HepG2 (cell line): ENCODE results near the gene HYOU1. TPM values are rescaled to one million over a fixed set of nuclear protein-coding genes. Genes with fewer than 3 reads are reported as not detected.

Source experiments
- GATAD2A ChIP-seq: IDR thresholded peaks from 2 replicates; pipeline ENCODE4 v1.6.1; 2016
- HMGA1 ChIP-seq: sonication (generic); formaldehyde crosslinking; conservative IDR thresholded peaks from 2 replicates; pipeline ENCODE4 v1.4.0; 2020; ENCODE audit warnings: missing genetic modification reagents
- IRF2 ChIP-seq: IDR thresholded peaks from 2 replicates; pipeline ENCODE4 v1.6.1; 2018; ENCODE audit warnings: missing genetic modification reagents, missing compliant biosample characterization
- MTA1 ChIP-seq: sonication (generic); formaldehyde crosslinking; IDR thresholded peaks from 2 replicates; pipeline ENCODE4 v1.4.0; 2020; ENCODE audit warnings: missing genetic modification reagents, mild to moderate bottlenecking, borderline replicate concordance
- NFYC ChIP-seq: IDR thresholded peaks from 2 replicates; pipeline ENCODE4 v1.6.1; 2016; ENCODE audit warnings: missing genetic modification reagents, missing compliant biosample characterization
- NR2F1 ChIP-seq, 2 experiments: fragments of 450-650 bp in 1 of 2; formaldehyde crosslinking in 1 of 2; IDR thresholded peaks; 2 replicates each; pipeline versions ENCODE4 v1.5.0 to v1.6.1; 2016 to 2020; ENCODE audit warnings: mild to moderate bottlenecking in 1 of 2, missing compliant biosample characterization in 1 of 2, missing genetic modification reagents in 1 of 2, moderate library complexity in 1 of 2
- SAFB2 ChIP-seq: sonication (generic); formaldehyde crosslinking; IDR thresholded peaks from 2 replicates; pipeline ENCODE4 v1.5.1; 2020; ENCODE audit warnings: missing genetic modification reagents, low read depth, mild to moderate bottlenecking, borderline replicate concordance
- TBX2 ChIP-seq: sonication (generic); formaldehyde crosslinking; IDR thresholded peaks from 2 replicates; pipeline ENCODE4 v1.5.0; 2020; ENCODE audit warnings: missing genetic modification reagents, mild to moderate bottlenecking, borderline replicate concordance
- ZBTB7A ChIP-seq: sonication (generic); formaldehyde crosslinking; IDR thresholded peaks from 2 replicates; pipeline ENCODE4 v1.8.0; 2022; ENCODE audit warnings: mild to moderate bottlenecking, missing genetic modification reagents
- ZFP62 ChIP-seq: sonication (generic); formaldehyde crosslinking; IDR thresholded peaks from 2 replicates; pipeline ENCODE4 v1.4.0; 2020; ENCODE audit warnings: missing genetic modification reagents
- ZNF160 ChIP-seq: sonication (generic); formaldehyde crosslinking; IDR thresholded peaks from 2 replicates; pipeline ENCODE4 v1.8.0; 2022; ENCODE audit warnings: mild to moderate bottlenecking, inconsistent platforms, missing genetic modification reagents
- ZNF552 ChIP-seq: sonication (generic); formaldehyde crosslinking; IDR thresholded peaks from 2 replicates; pipeline ENCODE4 v1.9.0; 2022; ENCODE audit warnings: missing genetic modification reagents, mild to moderate bottlenecking, borderline replicate concordance
- polyA plus RNA-seq, 8 experiments: library from polyadenylated mRNA; depleted of rRNA in 3 of 8; stranded (reverse) in 7 of 8; unstranded in 1 of 8; fragments of >200 nt; fragmentation: Illumina TruSeq in 4 of 8; extraction: Trizol in 4 of 8; gene quantifications; 2 replicates each; pipeline versions ENCODE4 v1.2.1 to v1.2.3, GENCODE V29; 2011 to 2016; ENCODE audit warnings: low read depth in 4 of 8, missing spikeins in 1 of 8, mixed read lengths in 1 of 8; ENCODE audit not compliant: insufficient read depth in 1 of 8
- total RNA-seq, 5 experiments: library from RNA; depleted of rRNA; stranded (reverse); fragments of >200 nt; fragmentation: Illumina TruSeq; extraction: Trizol; gene quantifications; 2 replicates each; pipeline ENCODE4 v1.2.3, GENCODE V29; 2016; ENCODE audit warnings: low read depth in 1 of 5
- TF ChIP-seq, protein P1 (sequence below): sonication (generic); formaldehyde crosslinking; IDR thresholded peaks from 2 replicates; pipeline ENCODE4 v1.4.0; 2020; ENCODE audit warnings: mild to moderate bottlenecking, missing genetic modification reagents
- TF ChIP-seq, protein P2 (sequence below): sonication (generic); formaldehyde crosslinking; IDR thresholded peaks from 2 replicates; pipeline ENCODE4 v1.5.0; 2020; ENCODE audit warnings: mild to moderate bottlenecking, missing genetic modification reagents
- TF ChIP-seq, protein P3 (sequence below): sonication (generic); formaldehyde crosslinking; IDR thresholded peaks from 2 replicates; pipeline ENCODE4 v1.4.0; 2020; ENCODE audit warnings: missing genetic modification reagents; ENCODE audit errors: not compliant biosample characterization
- TF ChIP-seq, protein P4 (sequence below): sonication (generic); formaldehyde crosslinking; IDR thresholded peaks from 2 replicates; pipeline ENCODE4 v1.4.0; 2020; ENCODE audit warnings: missing genetic modification reagents
- TF ChIP-seq, protein P5 (sequence below): sonication (generic); formaldehyde crosslinking; IDR thresholded peaks from 2 replicates; pipeline ENCODE4 v1.9.0; 2022; ENCODE audit warnings: missing genetic modification reagents, mild to moderate bottlenecking, borderline replicate concordance

HYOU1 gene
- total and polyA plus RNA-seq, 2 of the 13 experiments (the other 11 are each of a cell fraction or from before 2014, with no cell fraction given), result 127 to 155 TPM

DNA sequence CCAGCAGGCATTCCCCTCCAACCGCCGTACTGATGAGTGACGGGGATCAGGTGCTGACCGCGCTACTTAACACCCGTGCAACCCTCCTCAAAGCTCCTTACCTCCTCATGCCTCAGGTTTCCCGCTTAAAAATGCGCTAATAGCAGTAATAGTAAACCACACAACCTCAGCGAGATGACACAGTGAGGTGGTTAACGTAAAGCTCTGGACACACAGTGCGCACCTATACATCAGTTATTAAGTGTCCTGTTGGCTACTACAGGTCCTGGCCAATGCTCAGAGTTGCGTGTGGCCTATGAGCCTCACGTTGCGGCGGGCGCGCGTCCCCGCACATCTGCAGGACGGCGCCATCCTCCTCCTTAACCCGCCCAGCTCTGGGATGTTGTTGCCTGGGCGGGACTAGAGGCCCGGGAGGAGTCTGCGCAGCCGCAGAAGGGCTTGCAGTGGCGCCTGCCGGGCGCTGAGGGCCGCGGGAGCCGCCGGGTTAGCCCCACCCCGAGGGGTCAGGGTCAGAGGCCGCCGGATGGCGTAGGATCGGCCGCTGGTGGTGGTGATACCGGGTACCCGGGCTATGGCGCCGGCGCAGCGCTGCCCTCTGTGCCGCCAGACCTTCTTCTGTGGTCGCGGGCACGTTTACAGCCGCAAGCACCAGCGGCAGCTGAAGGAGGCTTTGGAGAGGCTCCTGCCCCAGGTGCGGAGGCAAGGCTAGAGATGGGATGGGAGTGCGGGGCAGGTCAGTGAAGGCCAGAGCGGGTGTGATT lies 59.2 kb downstream of the HYOU1 start, which contains the start of gene CENATAC (continued):
- TF ChIP-seq, protein P1, sequence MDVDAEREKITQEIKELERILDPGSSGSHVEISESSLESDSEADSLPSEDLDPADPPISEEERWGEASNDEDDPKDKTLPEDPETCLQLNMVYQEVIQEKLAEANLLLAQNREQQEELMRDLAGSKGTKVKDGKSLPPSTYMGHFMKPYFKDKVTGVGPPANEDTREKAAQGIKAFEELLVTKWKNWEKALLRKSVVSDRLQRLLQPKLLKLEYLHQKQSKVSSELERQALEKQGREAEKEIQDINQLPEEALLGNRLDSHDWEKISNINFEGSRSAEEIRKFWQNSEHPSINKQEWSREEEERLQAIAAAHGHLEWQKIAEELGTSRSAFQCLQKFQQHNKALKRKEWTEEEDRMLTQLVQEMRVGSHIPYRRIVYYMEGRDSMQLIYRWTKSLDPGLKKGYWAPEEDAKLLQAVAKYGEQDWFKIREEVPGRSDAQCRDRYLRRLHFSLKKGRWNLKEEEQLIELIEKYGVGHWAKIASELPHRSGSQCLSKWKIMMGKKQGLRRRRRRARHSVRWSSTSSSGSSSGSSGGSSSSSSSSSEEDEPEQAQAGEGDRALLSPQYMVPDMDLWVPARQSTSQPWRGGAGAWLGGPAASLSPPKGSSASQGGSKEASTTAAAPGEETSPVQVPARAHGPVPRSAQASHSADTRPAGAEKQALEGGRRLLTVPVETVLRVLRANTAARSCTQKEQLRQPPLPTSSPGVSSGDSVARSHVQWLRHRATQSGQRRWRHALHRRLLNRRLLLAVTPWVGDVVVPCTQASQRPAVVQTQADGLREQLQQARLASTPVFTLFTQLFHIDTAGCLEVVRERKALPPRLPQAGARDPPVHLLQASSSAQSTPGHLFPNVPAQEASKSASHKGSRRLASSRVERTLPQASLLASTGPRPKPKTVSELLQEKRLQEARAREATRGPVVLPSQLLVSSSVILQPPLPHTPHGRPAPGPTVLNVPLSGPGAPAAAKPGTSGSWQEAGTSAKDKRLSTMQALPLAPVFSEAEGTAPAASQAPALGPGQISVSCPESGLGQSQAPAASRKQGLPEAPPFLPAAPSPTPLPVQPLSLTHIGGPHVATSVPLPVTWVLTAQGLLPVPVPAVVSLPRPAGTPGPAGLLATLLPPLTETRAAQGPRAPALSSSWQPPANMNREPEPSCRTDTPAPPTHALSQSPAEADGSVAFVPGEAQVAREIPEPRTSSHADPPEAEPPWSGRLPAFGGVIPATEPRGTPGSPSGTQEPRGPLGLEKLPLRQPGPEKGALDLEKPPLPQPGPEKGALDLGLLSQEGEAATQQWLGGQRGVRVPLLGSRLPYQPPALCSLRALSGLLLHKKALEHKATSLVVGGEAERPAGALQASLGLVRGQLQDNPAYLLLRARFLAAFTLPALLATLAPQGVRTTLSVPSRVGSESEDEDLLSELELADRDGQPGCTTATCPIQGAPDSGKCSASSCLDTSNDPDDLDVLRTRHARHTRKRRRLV, result peak; percentile 58
- TF ChIP-seq ZFP62 (CRISPR knock-in tag), result no peak
- TF ChIP-seq, protein P2, sequence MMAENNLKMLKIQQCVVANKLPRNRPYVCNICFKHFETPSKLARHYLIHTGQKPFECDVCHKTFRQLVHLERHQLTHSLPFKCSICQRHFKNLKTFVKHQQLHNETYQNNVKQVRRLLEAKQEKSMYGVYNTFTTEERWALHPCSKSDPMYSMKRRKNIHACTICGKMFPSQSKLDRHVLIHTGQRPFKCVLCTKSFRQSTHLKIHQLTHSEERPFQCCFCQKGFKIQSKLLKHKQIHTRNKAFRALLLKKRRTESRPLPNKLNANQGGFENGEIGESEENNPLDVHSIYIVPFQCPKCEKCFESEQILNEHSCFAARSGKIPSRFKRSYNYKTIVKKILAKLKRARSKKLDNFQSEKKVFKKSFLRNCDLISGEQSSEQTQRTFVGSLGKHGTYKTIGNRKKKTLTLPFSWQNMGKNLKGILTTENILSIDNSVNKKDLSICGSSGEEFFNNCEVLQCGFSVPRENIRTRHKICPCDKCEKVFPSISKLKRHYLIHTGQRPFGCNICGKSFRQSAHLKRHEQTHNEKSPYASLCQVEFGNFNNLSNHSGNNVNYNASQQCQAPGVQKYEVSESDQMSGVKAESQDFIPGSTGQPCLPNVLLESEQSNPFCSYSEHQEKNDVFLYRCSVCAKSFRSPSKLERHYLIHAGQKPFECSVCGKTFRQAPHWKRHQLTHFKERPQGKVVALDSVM (CRISPR knock-in tag), result peak; percentile 47; the same call in 1 of the 2 replicates
- 0 out of 2 replicates have a peak, but pooled peaks have one; percentile 36 for TF ChIP-seq SAFB2 (CRISPR knock-in tag)
- peak; percentile 70; the same call in 1 of the 2 replicates for TF ChIP-seq IRF2 (CRISPR knock-in tag)
- TF ChIP-seq NR2F1 (CRISPR knock-in tag; IDR thresholded peaks at IDR 0.05), result peak; percentile 93 to 94
- TF ChIP-seq, protein P3, sequence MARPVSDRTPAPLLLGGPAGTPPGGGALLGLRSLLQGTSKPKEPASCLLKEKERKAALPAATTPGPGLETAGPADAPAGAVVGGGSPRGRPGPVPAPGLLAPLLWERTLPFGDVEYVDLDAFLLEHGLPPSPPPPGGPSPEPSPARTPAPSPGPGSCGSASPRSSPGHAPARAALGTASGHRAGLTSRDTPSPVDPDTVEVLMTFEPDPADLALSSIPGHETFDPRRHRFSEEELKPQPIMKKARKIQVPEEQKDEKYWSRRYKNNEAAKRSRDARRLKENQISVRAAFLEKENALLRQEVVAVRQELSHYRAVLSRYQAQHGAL, result no peak
- TF ChIP-seq HMGA1 (CRISPR knock-in tag), result no peak
- TF ChIP-seq GATAD2A (CRISPR knock-in tag), result peak; percentile 68
- TF ChIP-seq ZNF552, result no peak
- TF ChIP-seq, protein P4, sequence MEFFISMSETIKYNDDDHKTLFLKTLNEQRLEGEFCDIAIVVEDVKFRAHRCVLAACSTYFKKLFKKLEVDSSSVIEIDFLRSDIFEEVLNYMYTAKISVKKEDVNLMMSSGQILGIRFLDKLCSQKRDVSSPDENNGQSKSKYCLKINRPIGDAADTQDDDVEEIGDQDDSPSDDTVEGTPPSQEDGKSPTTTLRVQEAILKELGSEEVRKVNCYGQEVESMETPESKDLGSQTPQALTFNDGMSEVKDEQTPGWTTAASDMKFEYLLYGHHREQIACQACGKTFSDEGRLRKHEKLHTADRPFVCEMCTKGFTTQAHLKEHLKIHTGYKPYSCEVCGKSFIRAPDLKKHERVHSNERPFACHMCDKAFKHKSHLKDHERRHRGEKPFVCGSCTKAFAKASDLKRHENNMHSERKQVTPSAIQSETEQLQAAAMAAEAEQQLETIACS (CRISPR knock-in tag), result no peak
- TF ChIP-seq MTA1 (CRISPR knock-in tag), result peak; percentile 64
- TF ChIP-seq ZNF160 (CRISPR knock-in tag), result peak; percentile 73; the same call in 1 of the 2 replicates
- 0 out of 2 replicates have a peak, but pooled peaks have one; percentile 59 for TF ChIP-seq ZBTB7A
- TF ChIP-seq TBX2 (CRISPR knock-in tag), result peak; percentile 48; the same call in 1 of the 2 replicates
- no peak for TF ChIP-seq NFYC (CRISPR knock-in tag)
- TF ChIP-seq, protein P5, sequence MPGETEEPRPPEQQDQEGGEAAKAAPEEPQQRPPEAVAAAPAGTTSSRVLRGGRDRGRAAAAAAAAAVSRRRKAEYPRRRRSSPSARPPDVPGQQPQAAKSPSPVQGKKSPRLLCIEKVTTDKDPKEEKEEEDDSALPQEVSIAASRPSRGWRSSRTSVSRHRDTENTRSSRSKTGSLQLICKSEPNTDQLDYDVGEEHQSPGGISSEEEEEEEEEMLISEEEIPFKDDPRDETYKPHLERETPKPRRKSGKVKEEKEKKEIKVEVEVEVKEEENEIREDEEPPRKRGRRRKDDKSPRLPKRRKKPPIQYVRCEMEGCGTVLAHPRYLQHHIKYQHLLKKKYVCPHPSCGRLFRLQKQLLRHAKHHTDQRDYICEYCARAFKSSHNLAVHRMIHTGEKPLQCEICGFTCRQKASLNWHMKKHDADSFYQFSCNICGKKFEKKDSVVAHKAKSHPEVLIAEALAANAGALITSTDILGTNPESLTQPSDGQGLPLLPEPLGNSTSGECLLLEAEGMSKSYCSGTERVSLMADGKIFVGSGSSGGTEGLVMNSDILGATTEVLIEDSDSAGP (CRISPR knock-in tag), result peak; percentile 84
